Parathyroid adenoma (tissue), 2 donors: Measurements from ENCODE around the gene ACCSL.

ENCODE experiments used
- H2AFZ ChIP-seq: fragments of 300-600 bp; sonication (generic); one replicate; pipeline ENCODE4 v1.7.0; 2017; ENCODE audit warnings: antibody characterized with exemption, mild to moderate bottlenecking
- H3K27ac ChIP-seq: fragments of 300-600 bp; sonication (generic); one replicate; pipeline ENCODE4 v1.7.0; 2017
- H3K27me3 ChIP-seq: fragments of 300-600 bp; sonication (generic); one replicate; pipeline ENCODE4 v1.7.0; 2017; ENCODE audit warnings: low read length; ENCODE audit not compliant: control insufficient read depth, insufficient read depth
- H3K36me3 ChIP-seq: fragments of 300-600 bp; sonication (generic); one replicate; pipeline ENCODE4 v1.7.0; 2017; ENCODE audit warnings: low read length; ENCODE audit not compliant: control insufficient read depth, insufficient read depth
- H3K4me1 ChIP-seq: fragments of 300-600 bp; sonication (generic); one replicate; pipeline ENCODE4 v1.7.0; 2017; ENCODE audit warnings: control low read depth
- H3K4me2 ChIP-seq: fragments of 300-600 bp; sonication (generic); one replicate; pipeline ENCODE4 v1.7.0; 2017; ENCODE audit warnings: low read length
- H3K4me3 ChIP-seq: fragments of 300-600 bp; sonication (generic); one replicate; pipeline ENCODE4 v1.7.0; 2017; ENCODE audit warnings: low read depth, low read length
- H3K79me2 ChIP-seq: fragments of 300-600 bp; sonication (generic); one replicate; pipeline ENCODE4 v1.7.0; 2017; ENCODE audit warnings: control low read depth
- H3K9ac ChIP-seq: fragments of 300-600 bp; sonication (generic); one replicate; pipeline ENCODE4 v1.7.0; 2017; ENCODE audit warnings: mild to moderate bottlenecking
- H3K9me3 ChIP-seq: fragments of 300-600 bp; sonication (generic); one replicate; pipeline ENCODE4 v1.7.0; 2017; ENCODE audit warnings: low read length; ENCODE audit not compliant: control insufficient read depth
- TF ChIP-seq, protein P1 (sequence below): fragments of 300-600 bp; sonication (generic); IDR thresholded peaks from one replicate; pipeline ENCODE4 v1.7.0; 2017; ENCODE audit warnings: antibody characterized with exemption, mild to moderate bottlenecking
- donor health status: primary hyperparathyroidism.

Gene ACCSL

GRCh38 chr11:44047931-44048431 is at the start of gene ACCSL:
ACCSL (plus strand) TSS chr11:44047981; CDS start chr11:44048037, 56 bp downstream.
- no peak within 1 kb of the TSS for H3K9ac ChIP-seq

DNA sequence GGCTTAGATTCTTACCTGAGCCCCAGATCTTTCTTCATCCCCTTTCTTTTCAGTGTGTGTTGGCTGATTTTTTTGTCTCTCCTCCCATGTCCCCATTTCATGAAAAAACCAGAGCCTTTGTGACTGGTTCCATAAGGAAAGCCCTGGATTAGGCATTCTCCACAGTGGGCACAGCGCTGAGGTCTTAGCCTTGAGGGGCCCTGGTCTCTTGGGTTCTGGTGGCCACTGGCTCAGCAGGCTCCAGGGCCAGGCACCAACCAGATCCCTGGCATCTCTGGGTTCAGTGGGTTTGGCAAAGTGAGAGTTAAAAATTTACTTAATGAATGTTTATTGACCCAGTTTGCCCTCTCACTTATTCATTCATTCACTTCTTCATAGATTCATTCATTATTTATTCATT is 49.5 kb upstream of the ACCSL start:
- H3K4me1 ChIP-seq: no peaks in the 10 kb centered on the region
- H3K79me2 ChIP-seq: no peaks in the 10 kb centered on the region
- no peaks in the 10 kb centered on the region for H3K36me3 ChIP-seq
- H3K4me2 ChIP-seq: no peak overlapping the region
- no peak overlapping the region for H2AFZ ChIP-seq
- H3K27me3 ChIP-seq: no peaks in the 10 kb centered on the region
- no peaks in the 10 kb centered on the region for H3K9me3 ChIP-seq
- H3K9ac ChIP-seq: no peak overlapping the region
- no peak overlapping the region for H3K27ac ChIP-seq
- TF ChIP-seq, protein P1, sequence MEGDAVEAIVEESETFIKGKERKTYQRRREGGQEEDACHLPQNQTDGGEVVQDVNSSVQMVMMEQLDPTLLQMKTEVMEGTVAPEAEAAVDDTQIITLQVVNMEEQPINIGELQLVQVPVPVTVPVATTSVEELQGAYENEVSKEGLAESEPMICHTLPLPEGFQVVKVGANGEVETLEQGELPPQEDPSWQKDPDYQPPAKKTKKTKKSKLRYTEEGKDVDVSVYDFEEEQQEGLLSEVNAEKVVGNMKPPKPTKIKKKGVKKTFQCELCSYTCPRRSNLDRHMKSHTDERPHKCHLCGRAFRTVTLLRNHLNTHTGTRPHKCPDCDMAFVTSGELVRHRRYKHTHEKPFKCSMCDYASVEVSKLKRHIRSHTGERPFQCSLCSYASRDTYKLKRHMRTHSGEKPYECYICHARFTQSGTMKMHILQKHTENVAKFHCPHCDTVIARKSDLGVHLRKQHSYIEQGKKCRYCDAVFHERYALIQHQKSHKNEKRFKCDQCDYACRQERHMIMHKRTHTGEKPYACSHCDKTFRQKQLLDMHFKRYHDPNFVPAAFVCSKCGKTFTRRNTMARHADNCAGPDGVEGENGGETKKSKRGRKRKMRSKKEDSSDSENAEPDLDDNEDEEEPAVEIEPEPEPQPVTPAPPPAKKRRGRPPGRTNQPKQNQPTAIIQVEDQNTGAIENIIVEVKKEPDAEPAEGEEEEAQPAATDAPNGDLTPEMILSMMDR: no peak
- H3K4me3 ChIP-seq: no peak overlapping the region

More at GRCh38 chr11:44047931-44048431, at the start of gene ACCSL:
- TF ChIP-seq, protein P1: no peak
- Histone ChIP-seq H2AFZ (no peak within 1 kb of the TSS), H3K79me2 (no peaks in the 10 kb centered on the region), H3K4me1 (no peaks in the 10 kb centered on the region), H3K27me3 (no peaks in the 10 kb centered on the region), H3K4me3 (no peak within 1 kb of the TSS), H3K27ac (no peak within 1 kb of the TSS), H3K36me3 (no peaks in the 10 kb centered on the region), H3K4me2 (no peak within 1 kb of the TSS), H3K9me3 (no peaks in the 10 kb centered on the region)

GRCh38 chr11:44000731-44001130 is 47.0 kb upstream of the ACCSL start:
- no peaks in the 10 kb centered on the region for H3K79me2 ChIP-seq
- H3K27ac ChIP-seq: no peak overlapping the region
- H3K4me1 ChIP-seq: no peaks in the 10 kb centered on the region
- no peak overlapping the region for H3K4me2 ChIP-seq
- H3K27me3 ChIP-seq: no peaks in the 10 kb centered on the region
- TF ChIP-seq, protein P1: no peak
- no peaks in the 10 kb centered on the region for H3K9me3 ChIP-seq
- no peak overlapping the region for H3K4me3 ChIP-seq
- H3K9ac ChIP-seq: no peak overlapping the region
- no peak overlapping the region for H2AFZ ChIP-seq
- H3K36me3 ChIP-seq: no peaks in the 10 kb centered on the region

- no peaks in the 10 kb centered on the region for H3K27me3 ChIP-seq
- H2AFZ ChIP-seq: no peak overlapping the region
- no peak overlapping the region for H3K4me2 ChIP-seq
- no peaks in the 10 kb centered on the region for H3K9me3 ChIP-seq
- H3K36me3 ChIP-seq: no peaks in the 10 kb centered on the region
- TF ChIP-seq, protein P1: no peak
- H3K4me3 ChIP-seq: no peak overlapping the region
- no peaks in the 10 kb centered on the region for H3K79me2 ChIP-seq
- no peak overlapping the region for H3K27ac ChIP-seq
- no peaks in the 10 kb centered on the region for H3K4me1 ChIP-seq
- H3K9ac ChIP-seq: no peak overlapping the region
Measured at GRCh38 chr11:44002191-44003093, 45.3 kb upstream of the ACCSL start.
